HG02981 (cell line): ENCODE data around the gene CLIC1.
A peak's percentile ranks its signal among the peaks of the same experiment; 100 is the strongest.

Experiments used
- ATAC-seq: cut with Tn5 transposase; IDR thresholded peaks from one replicate; pipeline ENCODE4 v1.9.1; 2021; ENCODE audit warnings: mild to moderate bottlenecking, moderate library complexity; ENCODE audit not compliant: unreplicated experiment

Gene CLIC1

DNA sequence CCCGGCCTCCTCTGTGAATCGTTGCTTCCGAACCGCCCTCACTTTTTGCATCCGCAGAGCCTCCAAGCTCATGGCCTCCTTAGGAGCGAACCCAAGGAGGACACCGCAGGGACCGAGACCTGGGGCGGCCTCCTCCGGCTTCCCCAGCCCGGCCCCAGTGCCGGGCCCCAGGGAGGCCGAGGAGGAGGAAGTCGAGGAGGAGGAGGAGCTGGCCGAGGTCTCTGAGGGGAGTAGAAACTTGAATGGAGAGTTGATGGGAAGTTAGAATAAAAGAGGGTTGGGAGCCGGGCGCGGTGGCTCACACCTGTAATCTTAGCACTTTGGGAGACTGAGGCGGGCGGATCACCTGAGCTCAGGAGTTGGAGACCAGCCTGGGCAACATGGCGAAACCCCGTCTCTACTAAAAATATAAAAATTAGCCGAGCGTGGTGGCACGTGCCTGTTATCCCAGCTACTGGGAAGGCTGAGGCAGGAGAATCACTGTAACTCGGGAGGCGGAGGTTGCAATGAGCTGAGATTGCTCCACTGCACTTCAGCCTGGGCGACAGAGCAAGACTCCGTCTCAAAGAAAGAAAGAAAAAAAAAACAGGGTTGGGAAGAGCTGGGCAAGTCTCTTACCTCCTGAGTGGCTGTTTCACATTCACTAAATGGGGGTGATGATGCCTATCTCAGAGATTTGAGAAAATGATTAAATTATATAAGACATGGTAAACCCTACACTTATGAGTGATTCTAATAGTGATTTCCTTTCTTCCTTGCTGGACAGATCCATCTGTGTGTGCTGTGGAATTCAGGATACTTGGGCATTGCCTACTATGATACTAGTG, 4.3 kb upstream of the CLIC1 start:
- no peak for ATAC-seq

DNA sequence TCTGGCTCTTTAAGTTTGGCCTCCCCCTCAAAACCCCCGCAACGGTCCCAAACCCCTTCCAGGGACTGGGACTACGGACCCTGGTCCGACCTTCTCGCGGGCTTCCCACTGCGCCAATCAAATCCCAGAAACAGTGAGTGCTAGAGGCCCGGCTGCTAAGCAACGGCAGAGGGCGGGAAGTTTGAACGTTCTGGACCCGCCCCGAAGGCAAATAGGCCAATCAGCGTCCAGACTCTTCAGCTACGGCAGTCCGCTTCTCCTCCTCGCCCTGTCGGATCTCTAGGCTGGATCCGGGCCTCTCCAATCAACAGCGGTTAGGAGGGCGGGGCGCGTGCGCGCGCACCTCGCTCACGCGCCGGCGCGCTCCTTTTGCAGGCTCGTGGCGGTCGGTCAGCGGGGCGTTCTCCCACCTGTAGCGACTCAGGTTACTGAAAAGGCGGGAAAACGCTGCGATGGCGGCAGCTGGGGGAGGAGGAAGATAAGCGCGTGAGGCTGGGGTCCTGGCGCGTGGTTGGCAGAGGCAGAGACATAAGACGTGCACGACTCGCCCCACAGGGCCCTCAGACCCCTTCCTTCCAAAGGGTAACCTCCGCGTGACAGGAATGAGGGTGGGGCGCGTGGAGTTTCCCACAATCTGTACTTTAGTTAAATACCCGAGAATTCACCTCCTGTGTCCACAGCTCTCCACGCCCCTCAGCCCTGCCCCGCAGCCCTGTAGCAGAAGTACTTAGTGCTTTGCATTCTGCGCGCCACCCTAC, 3.5 kb upstream of the CLIC1 start, which contains the start of gene MSH5:
Gene MSH5, plus strand, starts transcription at position 367 of the 758 bp plus-strand sequence. CDS start 462 bp downstream, outside the sequence.
- ATAC-seq, result peak; percentile 55

DNA sequence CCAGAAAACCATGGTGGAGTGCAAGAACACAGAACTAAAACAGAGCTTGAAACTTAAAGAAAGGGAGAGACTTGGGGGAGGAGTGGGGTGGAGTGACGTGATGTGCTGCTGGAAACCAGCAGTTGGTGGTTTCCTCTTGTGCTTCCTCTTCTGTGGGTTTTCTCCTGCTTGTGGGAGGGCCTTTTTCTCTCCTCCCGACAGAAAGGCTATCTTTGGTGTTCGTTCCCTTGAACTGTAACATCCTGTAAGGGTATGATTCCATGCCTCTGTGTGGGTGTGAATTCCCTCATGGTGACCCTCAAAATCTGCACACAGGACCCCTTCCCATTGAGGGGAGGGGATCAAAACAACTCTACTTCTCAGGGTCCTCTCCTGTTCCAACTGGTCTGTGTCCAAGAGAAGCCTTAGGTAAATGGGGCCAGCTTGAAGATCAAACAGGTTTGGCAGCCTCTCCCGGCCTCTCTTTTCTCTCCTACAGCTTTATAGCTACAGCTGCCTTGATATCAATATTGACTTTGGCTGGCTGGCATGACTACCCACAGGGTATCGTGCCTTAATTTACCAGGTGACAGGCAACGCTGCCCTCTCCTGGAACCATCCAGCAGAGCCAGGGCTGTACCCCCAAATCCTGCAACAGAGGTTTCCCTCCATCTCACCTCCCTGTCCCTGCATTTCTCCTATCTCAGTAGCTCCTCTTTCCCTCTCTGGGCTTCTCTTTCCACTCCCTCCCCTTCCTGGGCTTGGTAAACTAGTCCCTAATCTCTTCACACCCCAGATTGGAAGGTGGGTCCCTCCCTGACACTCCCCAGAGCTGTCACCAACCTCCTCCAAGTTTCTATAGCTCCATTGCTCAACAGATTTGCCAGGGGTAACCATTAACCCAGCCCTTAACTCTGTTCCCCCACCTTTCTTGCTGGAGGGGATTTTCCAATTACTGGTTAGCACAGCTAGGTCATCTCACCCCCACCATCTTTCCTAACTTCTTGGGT, 2.0 kb upstream of the CLIC1 start:
- ATAC-seq, result peak; percentile 20

DNA sequence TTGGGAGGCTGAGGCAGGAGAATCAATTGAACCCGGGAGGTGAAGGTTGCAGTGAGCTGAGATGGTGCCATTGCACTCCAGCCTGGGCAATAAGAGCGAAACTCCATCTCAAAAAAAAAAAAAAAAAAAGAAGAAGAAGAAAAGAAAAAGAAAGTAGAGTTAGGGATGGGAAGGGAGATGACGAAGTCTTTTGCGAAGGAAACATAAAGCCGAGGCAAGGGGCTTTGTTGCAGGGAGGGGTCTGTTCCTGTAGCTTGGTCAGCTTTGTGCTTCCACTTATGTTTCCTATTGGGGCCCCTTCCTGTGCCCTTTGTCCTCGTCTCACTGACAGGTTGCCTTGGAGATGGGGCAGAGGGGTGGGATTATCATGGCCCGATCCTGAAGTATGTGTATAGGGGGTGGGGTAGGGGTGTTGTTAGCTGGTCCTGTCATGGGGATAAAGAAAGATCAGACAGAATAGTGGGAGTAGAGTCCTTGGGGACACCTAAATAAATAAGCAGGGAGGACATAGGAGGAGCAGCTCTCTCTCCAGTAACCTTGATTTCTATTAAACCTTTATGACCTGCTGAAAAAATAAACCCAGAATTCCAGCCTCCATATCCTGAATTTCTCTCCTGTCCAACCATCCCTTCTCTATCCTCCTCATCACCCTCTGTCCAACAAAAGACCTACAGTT, 1.1 kb upstream of the CLIC1 start:
- ATAC-seq, result no peak

DNA sequence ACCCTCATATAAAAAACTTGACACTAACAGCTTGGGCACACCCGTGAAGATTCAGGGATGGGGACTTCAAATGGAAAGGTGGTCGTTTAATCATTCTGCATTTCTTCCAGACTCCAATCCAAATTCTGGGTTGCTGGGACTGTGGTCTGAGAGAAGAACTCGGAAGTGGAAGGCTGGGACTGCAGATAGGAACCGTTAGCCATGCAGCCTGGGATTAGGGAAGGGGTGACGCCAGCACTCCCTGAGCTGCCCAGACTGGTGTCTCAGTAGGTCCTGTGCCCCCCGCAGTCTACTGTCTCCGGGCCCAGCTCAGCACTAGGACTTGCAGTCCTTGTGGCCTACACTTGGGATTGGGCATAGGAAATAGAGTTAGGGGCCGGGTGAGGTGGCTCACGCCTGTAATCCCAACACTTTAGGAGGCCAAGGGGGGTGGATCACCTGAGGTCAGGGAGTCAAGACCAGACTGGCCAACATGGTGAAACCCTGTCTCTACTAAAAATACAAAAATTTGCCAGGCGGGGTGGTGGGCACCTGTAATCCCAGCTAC, 511 bp upstream of the CLIC1 start:
- ATAC-seq, result no peak

DNA sequence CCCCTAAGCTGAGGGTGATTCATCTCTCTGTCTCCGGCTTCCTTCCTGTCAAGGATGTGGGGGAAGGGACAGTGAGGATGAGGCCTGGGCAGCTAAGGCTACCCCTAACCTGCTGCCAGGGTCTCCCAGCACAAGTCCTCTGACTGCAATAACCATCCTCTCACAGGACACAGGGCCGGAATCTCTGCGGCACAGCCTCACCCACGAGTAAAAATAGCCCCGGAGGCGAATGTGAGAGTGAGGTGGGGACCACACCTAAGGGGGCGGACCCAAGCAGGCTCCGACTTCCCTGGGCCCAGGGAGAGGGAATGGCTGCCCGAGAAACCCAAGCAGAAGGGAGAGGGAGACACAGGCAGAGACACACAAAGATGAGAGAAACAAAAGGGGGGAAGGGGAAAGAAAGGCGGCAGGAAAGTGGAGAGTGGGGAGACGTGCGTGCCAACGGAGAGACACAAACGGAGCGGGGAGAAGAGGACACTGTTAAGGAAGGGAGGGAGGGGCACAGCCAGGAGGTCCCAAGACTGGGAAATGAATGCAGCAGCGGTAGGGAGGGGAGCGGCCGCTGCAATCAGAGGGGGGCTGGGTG, 1.4 kb downstream of the CLIC1 start:
- ATAC-seq, result no peak

DNA sequence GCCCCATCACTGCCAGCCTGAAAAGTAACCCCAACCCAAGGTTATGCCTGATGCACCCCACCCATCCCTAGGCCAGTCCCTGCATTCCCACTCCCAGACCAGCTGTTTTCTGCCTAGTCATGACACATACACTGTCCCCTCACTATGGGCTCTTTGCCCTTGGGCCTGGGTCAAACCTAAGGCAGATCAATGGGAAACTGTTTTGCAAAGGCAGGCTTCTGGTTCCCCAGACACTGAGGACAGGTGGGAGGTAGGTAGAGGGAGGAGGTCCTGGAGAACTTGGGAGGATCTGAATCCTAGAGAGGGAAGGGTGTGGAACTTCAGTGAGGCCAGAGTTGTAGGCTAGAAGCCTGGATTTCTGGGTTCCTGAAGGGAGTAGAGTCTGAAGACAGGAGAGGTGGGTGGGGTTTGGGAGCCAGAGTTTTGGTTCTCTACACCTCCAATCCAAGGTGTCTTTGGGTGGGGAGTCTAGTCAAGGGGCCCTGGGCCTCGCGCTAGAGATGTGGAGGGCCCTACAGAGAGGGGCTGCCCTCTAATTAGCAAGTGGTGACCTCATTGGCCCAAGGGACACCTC, 2.0 kb downstream of the CLIC1 start:
- ATAC-seq, result no peak

DNA sequence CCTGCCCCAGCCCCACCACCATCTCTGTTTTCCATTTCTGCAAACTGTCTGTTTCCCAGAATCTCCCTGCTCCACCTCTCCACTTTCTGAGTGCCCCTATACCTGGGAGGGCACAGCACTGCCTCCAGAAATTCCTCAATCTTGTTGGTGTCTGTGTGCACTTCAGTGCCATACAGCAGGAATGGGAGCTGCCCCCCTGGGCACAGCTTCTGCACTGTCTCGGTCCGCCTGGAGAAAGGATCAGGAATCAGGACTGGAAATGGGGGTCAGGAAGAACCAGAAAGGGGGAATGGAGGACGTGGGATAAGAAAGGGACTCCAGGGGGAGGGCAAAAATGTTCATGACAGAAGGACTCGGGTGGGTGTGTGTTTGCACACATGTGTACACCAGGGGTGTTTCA, 2.6 kb downstream of the CLIC1 start:
- no peak for ATAC-seq

DNA sequence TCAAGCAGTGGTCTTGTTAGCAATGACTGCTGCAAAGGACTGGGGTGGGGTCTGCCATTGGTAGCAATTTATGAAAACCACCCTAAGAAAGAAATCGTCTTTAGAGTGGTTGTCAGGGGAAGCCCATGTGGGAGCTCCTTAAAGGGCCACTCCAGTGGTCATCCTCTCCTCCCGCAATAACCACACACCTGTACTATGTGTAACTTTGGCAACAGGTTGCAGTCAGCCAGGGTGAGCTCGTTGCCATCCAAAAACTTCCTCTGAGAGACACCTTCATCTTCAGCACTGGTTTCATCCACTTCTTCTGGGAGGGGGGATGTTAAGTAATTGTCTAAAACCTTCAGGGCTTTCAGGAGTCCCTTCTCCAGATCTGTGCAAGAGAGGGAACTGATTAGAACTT, 4.3 kb downstream of the CLIC1 start:
- no peak for ATAC-seq

DNA sequence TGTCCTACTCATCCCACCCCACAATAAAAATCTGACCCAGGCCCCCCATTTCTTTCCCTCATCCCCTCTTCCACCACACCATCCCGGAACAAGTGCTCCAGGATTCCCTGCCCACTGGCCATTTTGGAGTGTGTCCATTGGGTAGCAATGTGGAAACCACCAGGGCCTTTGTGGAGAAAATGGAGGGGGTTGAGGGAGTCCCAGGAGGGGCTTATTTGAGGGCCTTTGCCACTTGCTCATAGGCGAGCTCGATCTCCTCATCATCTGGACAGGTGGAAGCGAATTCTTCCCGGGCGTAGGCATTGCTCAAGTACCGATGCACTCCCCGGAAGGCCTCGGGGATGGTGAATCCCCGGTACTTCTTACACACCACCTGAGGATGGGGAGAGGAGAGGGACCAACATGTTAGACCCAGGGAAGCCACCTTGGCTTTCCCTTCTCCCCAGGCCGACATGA, 5.7 kb downstream of the CLIC1 start:
- ATAC-seq, result no peak

DNA sequence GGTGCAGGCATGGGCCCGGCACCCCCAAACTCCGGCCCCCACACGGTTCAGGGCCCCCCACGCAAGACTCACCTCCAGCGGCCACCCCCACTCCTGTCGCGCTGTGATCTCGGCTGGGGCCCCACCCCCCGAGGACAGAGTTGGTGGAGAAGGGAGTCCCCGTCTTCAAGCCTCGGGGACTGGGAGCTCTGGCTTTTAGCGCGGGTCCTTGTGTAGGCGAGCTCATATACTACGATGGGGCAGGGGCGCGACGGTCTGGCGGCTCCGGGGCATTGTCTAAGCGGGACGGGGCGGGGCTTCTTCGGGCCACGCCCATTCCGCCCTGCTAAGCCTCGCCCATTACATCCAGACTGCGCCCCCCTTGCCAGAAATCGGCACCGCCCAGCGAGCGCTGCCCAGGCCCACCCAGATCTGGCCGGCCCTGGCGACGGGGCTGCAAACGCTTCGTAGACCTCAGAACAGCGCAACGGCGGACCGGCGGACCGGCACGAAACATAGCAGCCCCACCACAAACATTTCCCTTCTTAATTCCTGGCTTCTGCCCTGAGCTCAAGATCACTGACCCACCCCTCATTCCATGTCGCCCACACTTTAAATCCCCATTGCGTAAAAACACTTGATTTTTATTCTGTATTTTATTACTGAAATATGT, 6.2 kb downstream of the CLIC1 start:
- peak; percentile 26 for ATAC-seq

DNA sequence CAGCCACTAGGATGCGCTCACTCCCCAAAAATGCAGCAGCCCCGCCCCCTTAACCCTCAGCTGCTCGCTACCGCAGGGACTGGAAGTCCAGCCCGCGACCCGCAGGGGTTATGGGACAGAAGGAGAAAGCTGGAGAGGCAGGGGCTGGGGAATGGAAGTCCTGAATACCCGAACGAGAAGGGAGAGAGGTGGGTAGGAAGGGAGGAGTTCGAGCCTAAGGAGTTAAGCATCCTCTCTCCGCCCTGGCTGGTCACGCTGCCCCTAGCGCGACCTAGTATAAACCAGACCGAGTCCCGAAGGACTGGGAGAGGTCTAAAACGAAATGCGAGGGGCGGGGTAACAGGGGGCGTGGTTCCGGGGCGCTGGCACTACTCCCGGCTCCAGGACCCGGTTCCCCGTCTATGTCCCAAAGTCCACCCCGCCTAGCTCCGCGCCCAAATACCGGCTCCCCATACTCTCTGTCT, 6.8 kb downstream of the CLIC1 start:
- peak; percentile 46 for ATAC-seq

DNA sequence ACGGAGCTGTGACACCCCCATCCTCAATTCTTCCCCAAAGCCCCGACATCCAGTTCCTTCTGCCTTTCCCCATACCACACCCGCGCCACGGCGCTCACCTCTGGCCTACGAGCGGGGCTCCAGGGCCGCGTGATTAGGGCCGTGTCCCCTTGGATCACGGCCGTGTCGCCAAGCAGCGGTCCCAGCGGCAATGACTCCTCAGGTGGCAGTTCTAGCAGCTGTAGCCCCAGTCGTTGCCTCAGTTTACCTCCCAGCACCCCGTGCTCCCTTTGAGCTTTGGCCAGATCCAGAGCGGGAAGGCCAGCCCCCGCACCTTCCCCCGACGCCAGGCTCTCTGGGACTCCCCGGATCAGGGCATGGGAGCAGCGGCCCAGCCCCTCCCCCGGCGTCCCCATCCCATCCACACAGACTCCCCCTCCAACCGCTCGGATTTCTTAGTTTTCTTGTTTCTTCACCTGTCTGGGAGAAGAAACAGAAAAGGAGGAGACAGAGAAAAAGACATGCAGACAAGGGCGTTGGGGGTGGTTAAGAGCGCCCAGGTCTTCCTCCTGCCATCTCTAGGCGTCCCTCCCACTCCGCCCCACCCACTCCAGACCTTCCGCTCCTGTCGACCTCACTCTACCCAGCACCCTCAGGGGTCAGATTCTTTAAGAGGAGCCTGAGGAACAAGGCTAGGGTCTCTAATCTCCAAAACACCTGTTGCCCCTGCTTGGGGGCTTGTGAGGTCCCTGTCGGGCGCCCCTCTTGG, 7.4 kb downstream of the CLIC1 start, which contains the start of gene DDAH2:
Gene DDAH2, minus strand, starts transcription at position 533 of the 748 bp plus-strand sequence. Its CDS starts 138 bp downstream, at position 395.
- peak; percentile 10 for ATAC-seq

DNA sequence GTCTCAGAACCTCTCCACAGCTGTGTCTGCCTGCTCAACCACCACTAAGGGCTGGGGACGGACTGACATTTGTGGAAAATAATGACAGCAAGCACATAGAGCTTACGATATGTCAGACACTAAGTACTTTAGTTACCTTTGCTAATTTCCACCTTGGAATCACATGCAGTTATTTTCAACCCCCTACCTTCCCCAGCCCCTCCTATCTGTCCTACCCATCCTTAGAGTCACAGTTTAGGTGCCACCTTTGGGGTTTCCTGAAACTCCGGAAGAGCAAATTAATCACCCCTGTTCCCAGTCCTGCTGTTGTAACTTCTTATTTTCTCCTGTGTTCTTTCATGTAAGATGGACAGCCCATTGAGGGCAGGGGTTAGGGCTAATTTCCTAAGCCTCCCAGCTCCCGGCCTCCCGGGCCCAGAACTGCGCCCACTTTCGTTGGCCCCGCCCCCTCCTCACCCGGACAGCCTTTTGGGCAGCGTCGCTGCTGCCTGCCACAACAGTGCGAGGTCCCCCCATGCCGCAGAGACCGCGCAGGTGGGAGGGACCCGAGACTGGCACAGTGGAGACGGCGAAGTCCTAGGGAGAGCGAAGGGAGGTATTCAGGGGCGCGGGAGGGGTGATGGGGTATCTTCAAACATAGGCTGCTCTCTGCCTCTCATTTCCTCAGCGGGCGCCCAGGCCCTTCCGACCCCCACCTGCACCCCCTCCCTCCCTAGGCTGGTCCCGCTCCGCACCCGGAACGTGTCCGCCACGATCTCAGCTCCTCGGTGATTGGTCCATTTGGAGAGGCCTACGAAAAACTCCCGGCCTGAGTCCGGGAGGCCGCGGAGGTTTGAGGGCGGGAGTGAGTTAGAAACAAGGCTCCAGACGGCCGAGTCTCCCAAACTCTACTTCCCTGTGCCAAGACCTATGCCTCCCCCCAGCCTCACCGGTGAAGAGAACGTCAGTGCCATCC, 8.3 kb downstream of the CLIC1 start:
- no peak for ATAC-seq

DNA sequence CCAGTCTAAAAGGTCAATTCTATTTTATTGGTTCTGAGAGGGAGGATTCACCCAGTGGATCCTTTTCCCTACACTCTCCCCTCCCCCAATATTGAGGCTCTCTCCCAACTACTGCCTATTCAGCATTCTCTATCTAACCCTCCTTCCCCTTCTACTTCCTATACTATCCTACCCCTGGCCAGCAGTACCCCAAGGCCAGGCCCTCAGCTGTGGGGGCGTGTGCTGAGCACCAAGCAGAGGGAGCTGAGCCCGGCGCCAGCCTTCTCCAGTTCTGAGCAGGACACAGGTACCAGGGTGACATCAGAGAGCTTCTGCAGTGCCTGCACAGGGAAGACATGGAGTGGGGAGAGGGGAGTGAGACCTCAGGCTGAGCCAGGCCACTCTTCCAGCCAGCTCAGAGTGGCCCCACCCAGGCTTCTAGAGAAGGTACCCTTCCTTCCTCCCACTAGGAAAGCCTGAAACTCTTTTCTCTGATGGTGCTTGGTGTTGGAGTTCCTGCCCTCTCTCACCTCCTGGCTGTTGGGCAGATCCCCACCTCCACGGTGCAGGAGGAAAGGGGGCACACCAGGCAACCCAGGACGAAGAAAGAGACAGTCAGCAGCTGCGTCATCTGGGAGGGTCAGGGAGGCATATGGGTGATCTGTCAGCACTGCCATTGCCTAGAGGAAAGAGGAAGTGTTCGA, 9.2 kb downstream of the CLIC1 start:
- peak; percentile 43 for ATAC-seq
